ENCODE results near the gene SCYGR1. TPM values are rescaled to one million over a fixed set of nuclear protein-coding genes. Genes with fewer than 3 reads are reported as not detected.
"Not testable (repeated sequence)": the region's sequence is repeated elsewhere in the genome, so short reads cannot be mapped to it uniquely, and the experiment has no call there.

The SCYGR1 gene
- not detected for total RNA-seq

- H3K9me3 Mint-ChIP-seq; H3K4me1 Mint-ChIP-seq; H3K4me3 Mint-ChIP-seq; H3K27me3 Mint-ChIP-seq; H3K27ac Mint-ChIP-seq; ATAC-seq (replicated peaks); H3K36me3 Mint-ChIP-seq (ENCODE audit: low read depth): not testable (repeated sequence)
Measured at GRCh38 chr2:227387583-227387982, at the start of gene SCYGR1. SCYGR1 (minus strand) TSS chr2:227387949; CDS start chr2:227387949, 0 bp downstream.

GRCh38 chr2:227436436-227437174 lies 48.9 kb upstream of the SCYGR1 start:
- no peaks in the 10 kb centered on the region for H3K27me3 Mint-ChIP-seq
- peaks cover 9% of the 10 kb centered on the region for H3K9me3 Mint-ChIP-seq
- no peak overlapping the region for H3K4me3 Mint-ChIP-seq
- no peak for ATAC-seq (replicated peaks)
- no peaks in the 10 kb centered on the region for H3K4me1 Mint-ChIP-seq
- H3K36me3 Mint-ChIP-seq (ENCODE audit: low read depth): no peaks in the 10 kb centered on the region
- H3K27ac Mint-ChIP-seq: no peak overlapping the region

- Mint-ChIP-seq H3K27ac (no peak overlapping the region), H3K9me3 (peaks cover 9% of the 10 kb centered on the region), H3K36me3 (ENCODE audit: low read depth) (no peaks in the 10 kb centered on the region), H3K4me3 (no peak overlapping the region), H3K27me3 (no peaks in the 10 kb centered on the region), H3K4me1 (peaks cover 4% of the 10 kb centered on the region)
- no peak for ATAC-seq (replicated peaks)
Measured at GRCh38 chr2:227433171-227433570, 45.4 kb upstream of the SCYGR1 start.

- H3K36me3 Mint-ChIP-seq (ENCODE audit: low read depth): no peaks in the 10 kb centered on the region
- ATAC-seq (replicated peaks): no peak
- no peaks in the 10 kb centered on the region for H3K27me3 Mint-ChIP-seq
- peaks cover 9% of the 10 kb centered on the region for H3K9me3 Mint-ChIP-seq
- H3K4me3 Mint-ChIP-seq: no peak overlapping the region
- H3K4me1 Mint-ChIP-seq: peaks cover 4% of the 10 kb centered on the region
- no peak overlapping the region for H3K27ac Mint-ChIP-seq
Measured at GRCh38 chr2:227430639-227431038, 42.9 kb upstream of the SCYGR1 start.

GRCh38 chr2:227428731-227429285 lies 41.1 kb upstream of the SCYGR1 start:
- no peaks in the 10 kb centered on the region for H3K27me3 Mint-ChIP-seq
- peaks cover 4% of the 10 kb centered on the region for H3K4me1 Mint-ChIP-seq
- no peaks in the 10 kb centered on the region for H3K36me3 Mint-ChIP-seq (ENCODE audit: low read depth)
- H3K9me3 Mint-ChIP-seq: peaks cover 9% of the 10 kb centered on the region
- no peak for ATAC-seq (replicated peaks)
- no peak overlapping the region for H3K4me3 Mint-ChIP-seq
- no peak overlapping the region for H3K27ac Mint-ChIP-seq

GRCh38 chr2:227423656-227424499 lies 36.1 kb upstream of the SCYGR1 start:
- Mint-ChIP-seq H3K36me3 (ENCODE audit: low read depth) (no peaks in the 10 kb centered on the region), H3K27ac (no peak overlapping the region), H3K27me3 (no peaks in the 10 kb centered on the region), H3K4me1 (peaks cover 2% of the 10 kb centered on the region), H3K9me3 (no peaks in the 10 kb centered on the region), H3K4me3 (no peak overlapping the region)
- ATAC-seq (replicated peaks): no peak

- H3K4me3 Mint-ChIP-seq: no peak overlapping the region
- H3K9me3 Mint-ChIP-seq: no peaks in the 10 kb centered on the region
- no peaks in the 10 kb centered on the region for H3K36me3 Mint-ChIP-seq (ENCODE audit: low read depth)
- no peaks in the 10 kb centered on the region for H3K27me3 Mint-ChIP-seq
- no peak for ATAC-seq (replicated peaks)
- peak overlapping the region; percentile 73 for H3K27ac Mint-ChIP-seq
- peaks cover 5% of the 10 kb centered on the region for H3K4me1 Mint-ChIP-seq
Measured at GRCh38 chr2:227420087-227421052, 32.6 kb upstream of the SCYGR1 start.

- no peak for ATAC-seq (replicated peaks)
- Mint-ChIP-seq H3K4me3 (no peak overlapping the region), H3K36me3 (ENCODE audit: low read depth) (no peaks in the 10 kb centered on the region), H3K9me3 (no peaks in the 10 kb centered on the region), H3K27me3 (no peaks in the 10 kb centered on the region), H3K27ac (no peak overlapping the region), H3K4me1 (peaks cover 22% of the 10 kb centered on the region)
Measured at GRCh38 chr2:227416701-227417100, 29.0 kb upstream of the SCYGR1 start.

GRCh38 chr2:227415538-227416424 lies 28.0 kb upstream of the SCYGR1 start:
- peak overlapping the region; percentile 37 for H3K4me3 Mint-ChIP-seq
- H3K27me3 Mint-ChIP-seq: no peaks in the 10 kb centered on the region
- ATAC-seq (replicated peaks): no peak
- no peaks in the 10 kb centered on the region for H3K36me3 Mint-ChIP-seq (ENCODE audit: low read depth)
- H3K4me1 Mint-ChIP-seq: peaks cover 27% of the 10 kb centered on the region
- H3K9me3 Mint-ChIP-seq: no peaks in the 10 kb centered on the region
- peak overlapping the region; percentile 81 for H3K27ac Mint-ChIP-seq

GRCh38 chr2:227414846-227415245 lies 27.1 kb upstream of the SCYGR1 start:
- peak overlapping the region; percentile 37 for H3K4me3 Mint-ChIP-seq
- H3K36me3 Mint-ChIP-seq (ENCODE audit: low read depth): no peaks in the 10 kb centered on the region
- H3K9me3 Mint-ChIP-seq: no peaks in the 10 kb centered on the region
- no peak for ATAC-seq (replicated peaks)
- H3K4me1 Mint-ChIP-seq: peaks cover 29% of the 10 kb centered on the region
- H3K27me3 Mint-ChIP-seq: no peaks in the 10 kb centered on the region
- peak overlapping the region; percentile 81 for H3K27ac Mint-ChIP-seq

GRCh38 chr2:227413371-227413770 lies 25.6 kb upstream of the SCYGR1 start:
- Mint-ChIP-seq H3K36me3 (ENCODE audit: low read depth) (no peaks in the 10 kb centered on the region), H3K4me1 (peaks cover 29% of the 10 kb centered on the region), H3K27ac (peak overlapping the region; percentile 57), H3K27me3 (no peaks in the 10 kb centered on the region), H3K4me3 (peak overlapping the region; percentile 47), H3K9me3 (no peaks in the 10 kb centered on the region)
- no peak for ATAC-seq (replicated peaks)

GRCh38 chr2:227412877-227413276 lies 25.1 kb upstream of the SCYGR1 start:
- Mint-ChIP-seq H3K9me3 (no peaks in the 10 kb centered on the region), H3K4me3 (peak overlapping the region; percentile 47), H3K4me1 (peaks cover 29% of the 10 kb centered on the region), H3K27ac (peak overlapping the region; percentile 57), H3K27me3 (no peaks in the 10 kb centered on the region), H3K36me3 (ENCODE audit: low read depth) (no peaks in the 10 kb centered on the region)
- no peak for ATAC-seq (replicated peaks)

GRCh38 chr2:227411990-227412350 lies 24.2 kb upstream of the SCYGR1 start:
- Mint-ChIP-seq H3K27ac (peak overlapping the region; percentile 58), H3K27me3 (no peaks in the 10 kb centered on the region), H3K9me3 (no peaks in the 10 kb centered on the region), H3K36me3 (ENCODE audit: low read depth) (no peaks in the 10 kb centered on the region), H3K4me1 (peaks cover 34% of the 10 kb centered on the region), H3K4me3 (peak overlapping the region; percentile 67)
- no peak for ATAC-seq (replicated peaks)

All from activated T-helper 17 cell treated with anti-CD3 and anti-CD28 coated beads, Interleukin-2, amount 50 U/mL, for 72 hours (primary cell).